Fibroblast of skin of scalp (primary cell): Measurements from ENCODE around the gene AIFM1.

Experiments used
- DNase-seq: peaks from one replicate; pipeline ENCODE4 v3.0.0-alpha.2; 2013

Gene AIFM1

DNA sequence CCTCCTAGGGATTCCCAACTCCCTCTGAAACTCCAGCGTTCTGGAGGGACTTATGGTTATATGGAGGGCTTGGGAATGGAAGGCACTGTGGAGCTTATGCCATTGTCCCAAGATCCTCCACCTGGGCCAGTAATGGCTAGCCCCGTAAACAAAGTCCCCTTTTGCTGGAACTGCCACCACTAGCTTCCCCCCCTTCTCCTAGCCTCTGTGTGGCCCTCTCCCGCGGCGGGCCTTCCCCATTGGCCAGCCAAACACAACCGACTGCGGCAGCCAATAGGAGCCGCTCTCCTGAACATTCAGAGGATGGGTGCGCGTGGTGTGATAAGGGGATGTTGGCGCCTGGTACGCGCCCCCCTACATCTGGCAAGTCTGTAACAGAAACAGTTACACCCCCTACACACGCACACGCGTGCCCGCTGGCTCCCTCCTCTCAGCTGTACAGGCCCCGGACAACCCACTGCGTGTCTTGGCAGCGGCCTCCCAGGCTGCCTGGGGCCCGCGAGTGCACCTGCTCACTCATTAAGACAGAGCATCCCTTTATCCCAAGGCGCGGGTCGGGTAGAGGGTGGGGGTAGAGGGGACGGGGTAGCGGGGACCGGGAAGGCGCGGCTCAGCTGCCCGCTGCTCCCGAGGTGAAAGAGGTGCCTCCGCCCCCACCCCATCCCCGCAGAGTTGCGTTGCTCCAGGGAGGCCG is 5.3 kb upstream of the AIFM1 start:
- peak; percentile 20 for DNase-seq

DNA sequence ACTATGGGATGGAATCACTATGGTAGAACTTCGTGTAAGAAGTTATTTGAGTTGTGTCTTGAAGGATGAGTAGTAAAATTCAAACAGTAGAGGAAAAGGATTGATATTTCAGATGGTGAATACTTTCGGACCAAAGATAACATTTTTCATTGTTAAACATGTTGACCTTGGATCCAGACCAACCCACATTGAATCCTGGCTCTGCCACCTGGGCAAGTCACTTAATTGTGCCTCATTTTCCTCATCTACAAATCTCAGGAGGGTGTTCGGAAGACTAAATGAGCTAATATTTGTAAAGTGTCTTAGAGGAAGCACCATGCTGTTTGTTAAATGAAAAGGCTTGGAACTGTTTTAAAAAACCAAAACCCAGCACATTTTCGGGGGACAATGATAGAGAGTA is 1.4 kb upstream of the AIFM1 start:
- no peak for DNase-seq

DNA sequence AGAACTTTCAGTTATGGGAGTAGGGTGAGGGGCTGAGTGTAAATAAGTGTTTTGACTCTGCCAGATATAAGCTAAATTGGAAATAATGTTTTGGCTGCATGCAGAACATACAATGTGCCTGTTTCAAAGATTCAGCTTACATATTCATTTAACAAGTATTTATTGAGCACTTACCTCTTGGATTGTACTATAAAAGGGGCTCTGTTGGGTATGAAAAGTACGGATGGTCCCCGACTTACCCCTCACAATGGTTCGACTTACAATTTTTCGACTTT is 799 bp upstream of the AIFM1 start:
- DNase-seq, result no peak

DNA sequence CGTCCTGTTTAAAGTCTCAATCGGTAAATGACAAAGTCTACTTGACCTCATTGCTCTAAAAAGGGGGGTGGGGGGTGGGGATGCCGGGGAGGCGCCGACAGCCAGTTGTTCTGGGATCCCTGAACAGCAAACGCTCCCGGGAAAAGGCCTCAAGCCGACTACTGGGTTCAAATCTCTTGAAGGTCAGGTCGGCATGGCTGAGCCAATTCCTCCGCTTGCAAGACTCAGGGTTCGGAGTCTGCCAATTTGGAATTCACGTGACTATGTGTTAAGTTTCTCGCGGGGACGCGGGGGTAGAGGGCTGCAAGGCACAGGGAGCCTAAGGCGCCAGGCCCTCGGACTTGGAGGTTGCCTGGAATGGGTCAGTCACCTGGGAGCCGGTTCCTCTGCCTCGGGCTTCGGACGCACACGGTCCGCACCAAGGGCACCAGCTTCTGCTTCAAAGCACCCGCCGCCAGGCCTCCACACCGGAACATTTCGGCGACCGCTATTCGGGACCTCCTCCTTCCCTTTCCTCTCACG is 399 bp downstream of the AIFM1 start:
- no peak for DNase-seq

DNA sequence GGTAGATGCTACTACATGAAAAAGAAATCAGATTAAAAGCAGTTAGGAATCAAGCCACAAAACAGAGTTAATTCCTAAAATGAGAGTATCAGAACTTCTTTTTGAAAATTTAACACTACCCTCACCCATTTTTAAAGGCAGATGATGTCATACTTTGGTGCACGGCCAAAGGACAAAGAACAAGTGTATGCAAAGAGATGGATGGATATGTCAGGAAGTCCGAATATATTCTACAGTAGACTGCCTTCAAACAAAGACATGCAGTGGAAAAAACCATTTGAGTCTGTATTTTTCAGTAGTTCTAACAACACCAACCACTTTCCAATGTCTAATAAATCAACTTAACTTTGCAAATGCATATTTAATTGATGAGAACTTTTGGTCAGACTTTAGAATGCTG is 2.2 kb downstream of the AIFM1 start:
- DNase-seq, result no peak

DNA sequence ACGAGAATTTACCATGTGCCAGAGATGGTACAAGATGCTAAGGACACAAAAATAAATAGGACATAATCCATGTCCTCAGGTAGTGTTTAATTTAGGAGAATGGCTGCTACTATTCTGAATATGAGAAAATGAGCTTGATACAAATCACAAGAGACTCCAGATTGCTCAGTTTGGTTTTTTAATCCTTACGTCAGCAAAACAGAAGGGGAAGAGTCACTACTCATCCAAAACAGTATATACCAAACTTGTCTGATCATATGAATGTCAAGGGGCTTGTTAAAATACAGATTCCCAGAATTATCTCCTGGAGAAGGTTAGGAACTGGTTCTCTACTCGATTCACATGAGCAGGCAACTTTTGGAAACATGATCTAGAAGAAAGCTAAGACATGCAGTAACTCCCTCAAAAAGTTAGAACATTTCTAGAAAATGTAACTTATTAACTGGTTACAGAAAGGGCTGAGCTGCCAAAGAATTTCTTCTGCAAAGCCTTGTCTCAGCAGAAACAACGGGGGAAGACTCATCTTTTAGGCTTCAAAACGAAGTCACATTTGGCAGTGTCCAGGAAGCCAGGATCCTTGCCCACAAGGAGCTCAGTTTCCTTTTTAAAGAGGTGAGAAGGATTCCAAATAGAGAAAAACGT is 3.4 kb downstream of the AIFM1 start:
- no peak for DNase-seq

DNA sequence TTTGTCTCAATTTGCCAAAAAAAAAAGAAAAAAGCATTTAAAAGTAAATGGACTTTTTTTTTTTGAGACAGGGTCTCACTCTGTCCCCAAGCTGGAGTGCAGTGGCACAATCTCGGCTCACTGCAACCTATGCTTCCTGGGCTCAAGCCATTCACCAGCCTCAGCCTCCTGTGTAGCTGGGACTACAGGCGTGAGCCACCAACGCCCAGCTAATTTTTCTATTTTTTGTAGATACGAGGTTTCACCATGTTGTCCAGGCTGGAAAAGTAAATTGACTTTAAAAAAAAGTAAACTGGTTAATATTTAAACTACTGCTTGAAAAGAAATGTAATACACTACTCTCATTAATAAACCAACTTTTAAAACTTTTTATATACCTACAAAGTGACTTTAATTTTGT is 5.9 kb downstream of the AIFM1 start:
- DNase-seq, result no peak

DNA sequence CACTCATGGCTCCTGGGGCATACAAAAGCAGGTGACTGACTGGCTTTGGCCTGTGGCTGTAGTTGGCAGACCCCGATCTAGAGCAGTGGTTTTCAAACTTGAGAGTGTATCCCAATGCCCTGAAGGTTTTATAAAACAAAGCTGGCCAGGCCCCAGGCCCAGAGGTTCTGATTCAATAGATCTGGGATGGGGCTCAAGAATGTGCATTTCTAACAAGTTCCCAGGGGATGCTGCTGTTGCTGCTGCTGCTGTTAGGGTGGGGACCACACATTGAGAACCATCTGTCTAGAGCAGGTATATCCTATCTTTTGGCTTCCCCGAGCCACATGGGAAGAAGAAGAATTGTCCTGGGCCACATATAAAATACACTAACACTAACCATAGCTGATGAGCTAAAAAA is 7.3 kb downstream of the AIFM1 start:
- DNase-seq, result no peak

DNA sequence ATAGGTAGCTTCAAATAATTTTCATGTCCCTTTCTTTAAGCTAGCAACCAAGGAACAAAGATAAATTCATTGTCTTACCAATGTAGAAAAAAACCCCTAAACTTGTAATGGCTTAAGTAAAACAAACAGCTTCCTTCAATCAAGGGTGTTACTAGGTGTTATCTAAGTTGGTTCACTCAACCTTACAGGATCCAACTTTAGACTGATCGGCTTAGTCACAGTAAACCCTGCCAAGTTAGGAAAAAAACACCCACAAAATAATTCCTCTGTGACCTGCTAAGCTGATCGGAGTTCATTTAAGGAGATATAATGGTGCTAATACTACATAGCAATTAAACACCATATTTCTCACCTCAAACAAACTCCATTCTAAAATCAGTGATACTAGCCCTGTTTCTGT is 10.1 kb downstream of the AIFM1 start:
- DNase-seq, result no peak

DNA sequence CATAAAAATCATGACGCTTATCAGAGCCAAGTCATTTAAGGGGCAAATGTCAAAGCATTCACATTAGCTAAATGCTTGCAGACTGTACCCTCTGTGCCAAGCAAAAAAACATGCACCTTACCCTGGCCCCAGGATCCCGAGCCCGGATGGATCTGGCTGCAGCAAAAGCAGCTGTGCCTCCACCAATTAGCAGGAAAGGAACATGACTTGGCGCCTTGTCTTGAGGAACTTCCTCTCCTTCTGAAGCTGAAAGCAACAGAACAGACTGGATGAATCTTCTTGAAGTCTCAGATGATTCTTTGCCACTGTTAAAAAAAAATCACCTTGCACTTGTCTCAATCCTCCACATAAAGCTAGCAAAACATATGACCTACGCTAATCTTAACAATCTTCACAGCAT is 18.0 kb downstream of the AIFM1 start:
- no peak for DNase-seq

DNA sequence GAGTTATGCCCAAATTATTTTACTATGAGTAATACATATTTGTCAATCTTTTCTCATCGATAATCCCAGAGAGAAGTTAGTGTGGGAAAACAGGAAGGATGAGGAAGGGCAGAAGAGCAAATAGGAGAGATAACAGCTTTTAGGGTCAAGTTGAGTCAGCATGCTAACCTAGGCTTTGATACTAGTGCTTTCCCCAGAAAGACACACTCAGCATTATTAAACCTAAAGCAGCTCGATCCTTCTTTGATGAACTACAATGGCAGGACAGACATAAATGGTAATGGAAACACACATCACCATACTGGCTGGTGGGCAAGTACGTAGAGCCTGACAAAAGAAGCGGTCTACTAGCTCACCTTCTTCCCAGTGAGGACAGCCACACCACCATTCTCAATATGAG is 20.5 kb downstream of the AIFM1 start:
- DNase-seq, result no peak

DNA sequence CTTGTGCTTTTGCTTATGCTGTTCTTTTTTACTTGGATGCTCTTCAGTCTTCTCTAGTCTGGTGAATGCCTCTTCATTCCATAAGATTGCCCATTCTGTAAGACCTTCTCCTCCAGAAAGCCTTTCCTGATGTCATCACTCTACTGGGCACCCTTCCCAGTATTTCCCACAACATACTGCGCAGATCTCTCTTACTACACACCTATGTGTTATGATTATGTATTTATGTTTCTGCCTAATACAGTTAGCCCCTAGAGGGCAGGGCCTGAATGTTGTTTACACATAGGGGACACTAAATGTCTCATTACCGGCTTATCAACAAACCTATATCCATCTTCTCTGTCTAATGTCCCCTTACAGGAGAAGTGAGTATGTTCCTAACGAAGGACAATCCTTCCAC is 21.1 kb downstream of the AIFM1 start:
- no peak for DNase-seq

DNA sequence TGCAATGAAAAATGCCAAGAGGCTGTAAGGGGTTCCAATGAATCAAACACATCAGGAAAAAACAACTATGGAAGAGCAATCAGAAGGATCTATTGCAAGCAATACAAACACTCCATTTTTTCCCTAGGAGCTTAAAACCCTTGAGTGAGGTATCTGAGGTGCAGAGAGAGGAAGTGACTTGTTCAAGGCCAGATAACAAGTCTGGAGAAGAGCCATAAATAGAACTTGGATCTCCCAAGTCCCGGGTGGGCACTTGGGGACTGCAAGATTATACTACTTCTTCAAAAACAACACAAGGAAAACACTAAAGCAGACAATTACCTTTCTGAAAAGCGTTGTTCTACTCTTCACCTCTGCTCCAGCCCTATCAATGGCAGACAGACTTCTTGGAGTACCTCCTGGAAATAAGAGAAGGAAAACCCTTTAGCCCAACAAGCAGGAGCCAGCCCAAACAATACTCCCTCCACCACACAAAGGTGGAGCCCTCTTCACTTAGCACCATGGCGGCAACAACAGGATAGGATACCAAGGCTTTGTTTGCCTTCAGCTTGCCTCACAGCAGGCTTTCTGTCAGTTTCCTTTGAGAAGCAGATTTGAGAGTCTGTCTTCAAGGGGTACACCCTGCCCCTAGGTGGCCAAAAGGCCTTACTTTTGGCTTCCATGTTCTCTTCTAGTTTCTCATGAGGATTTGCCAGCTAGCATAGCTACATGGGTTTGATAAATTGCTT is 26.0 kb downstream of the AIFM1 start:
- no peak for DNase-seq

DNA sequence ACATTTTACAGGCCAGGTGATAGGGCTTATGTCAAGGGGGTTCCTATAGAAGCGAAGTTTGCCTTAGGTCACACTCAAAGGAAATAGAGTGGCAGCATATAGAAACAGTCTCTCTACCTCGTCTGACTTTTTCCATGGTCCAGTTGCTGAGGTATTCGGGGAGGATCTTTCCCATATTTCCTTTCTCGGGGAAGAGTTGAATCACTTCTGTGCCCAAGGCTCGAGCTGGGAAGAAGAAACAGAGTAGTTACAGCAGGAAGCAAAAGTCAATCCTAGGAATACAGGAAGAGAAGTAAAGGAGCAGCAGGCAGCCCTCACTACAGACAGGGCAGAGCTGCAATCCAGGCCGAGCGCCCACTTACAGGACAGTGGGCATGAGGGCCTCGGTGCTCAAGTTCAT is 28.7 kb downstream of the AIFM1 start:
- DNase-seq, result no peak

DNA sequence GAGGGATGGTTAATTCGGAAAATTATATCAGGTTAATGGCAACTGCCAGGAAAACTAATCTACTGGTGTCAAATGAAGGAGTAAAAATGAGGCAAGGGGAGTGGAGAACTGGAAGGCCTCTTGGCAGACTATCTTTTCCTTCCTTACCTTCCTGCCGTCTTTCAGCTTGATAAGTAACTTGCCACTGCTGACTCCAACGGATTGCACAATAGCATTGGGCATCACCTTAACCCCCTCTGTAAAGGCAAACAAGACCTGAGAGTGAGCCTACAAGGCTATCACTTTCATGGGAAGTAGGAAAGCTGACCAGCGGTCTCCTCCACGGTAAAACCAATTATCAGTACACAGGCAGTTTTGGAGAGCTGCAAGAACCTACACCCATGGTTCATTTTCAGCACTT is 29.1 kb downstream of the AIFM1 start:
- no peak for DNase-seq

DNA sequence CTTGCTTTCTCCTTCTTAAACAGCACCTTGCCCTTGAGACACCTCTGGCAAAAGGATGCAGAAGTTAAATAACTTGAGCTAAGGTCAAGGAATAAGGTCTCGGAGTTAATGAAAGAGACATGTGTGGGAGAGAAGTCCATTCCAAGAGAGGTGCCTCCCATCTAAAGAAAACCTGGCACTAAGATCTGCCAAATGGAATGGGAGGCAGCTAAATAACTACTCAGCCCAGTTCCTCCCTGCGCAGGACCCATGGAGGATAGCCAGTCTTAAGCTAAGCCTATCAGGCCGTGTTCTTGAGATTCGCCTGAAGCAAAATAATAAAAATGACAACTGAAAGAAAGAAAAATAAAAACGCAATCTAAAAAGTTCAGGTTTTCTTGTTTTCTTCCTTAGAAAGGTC is 34.7 kb downstream of the AIFM1 start:
- DNase-seq, result no peak

DNA sequence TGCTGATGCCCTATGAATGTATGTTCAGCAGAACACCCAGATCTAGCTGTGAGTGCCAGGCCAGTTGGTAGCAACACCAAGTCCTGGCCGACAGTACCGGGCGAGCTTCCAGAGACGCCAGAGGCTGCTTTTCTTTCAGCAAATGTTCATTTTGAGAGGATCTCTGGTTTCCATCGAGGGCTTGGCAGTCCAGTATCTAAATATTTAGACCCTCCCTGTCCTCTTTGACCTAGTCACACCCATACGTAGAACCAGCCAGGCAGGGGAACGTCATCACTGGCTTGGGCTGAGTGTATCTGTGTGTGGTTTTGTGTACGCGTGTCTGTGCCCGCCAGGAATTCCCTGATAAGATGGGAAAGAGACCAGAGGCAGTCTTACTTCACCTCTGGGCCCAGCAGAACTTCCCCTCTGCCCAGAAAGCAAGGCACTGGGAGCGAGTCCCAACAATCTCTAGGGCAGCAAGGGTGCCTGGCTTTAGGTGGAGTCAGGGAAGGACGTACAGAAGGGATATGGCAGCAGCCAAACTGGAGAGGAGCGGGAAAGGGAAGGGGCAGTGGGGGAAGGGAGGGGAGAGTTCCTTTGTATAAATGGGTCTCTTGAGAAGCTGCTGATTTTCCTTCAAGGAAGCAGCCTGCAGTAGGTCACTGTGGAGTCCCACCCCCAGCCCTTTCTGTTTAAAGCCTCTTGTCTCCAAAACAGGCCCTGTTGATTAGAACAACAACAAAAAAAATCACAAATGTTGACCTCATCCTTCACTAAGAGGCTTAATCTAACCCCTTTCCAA is 40.4 kb downstream of the AIFM1 start:
- no peak for DNase-seq

DNA sequence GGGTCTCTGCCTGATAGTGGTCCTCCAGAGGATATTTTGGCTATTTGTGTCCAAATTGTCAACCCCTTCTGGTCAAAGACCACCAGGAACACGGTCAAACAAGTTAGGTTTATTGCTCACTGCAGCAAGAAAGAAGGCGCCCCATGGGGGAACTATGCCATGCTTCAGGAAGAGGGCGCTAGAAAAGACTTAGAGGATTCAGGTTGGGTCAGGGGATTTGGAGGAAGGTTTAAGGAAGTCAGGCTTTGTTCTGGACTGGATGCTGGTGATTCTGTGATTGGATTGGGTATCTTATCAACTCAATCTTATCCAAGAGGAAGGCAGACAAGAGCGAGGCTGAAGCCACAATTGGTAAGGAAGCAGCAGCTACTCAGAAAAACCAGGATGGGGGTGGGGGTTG is 41.1 kb downstream of the AIFM1 start:
- no peak for DNase-seq

DNA sequence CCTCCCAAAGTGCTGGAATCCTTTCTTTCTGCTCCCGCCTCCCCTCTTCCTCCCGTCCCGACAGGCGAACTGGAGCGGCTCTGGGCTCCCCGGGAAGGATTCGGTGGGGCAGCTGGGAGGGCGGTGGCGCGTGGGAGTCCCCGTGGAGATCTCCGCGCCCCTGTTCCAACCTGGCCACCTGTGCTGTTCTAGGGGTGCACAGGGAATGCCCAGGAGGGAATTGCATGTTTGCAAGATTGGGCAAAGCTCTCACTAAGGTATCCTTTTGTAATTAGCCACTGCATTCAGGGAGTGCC is 44.2 kb downstream of the AIFM1 start:
- DNase-seq, result no peak

DNA sequence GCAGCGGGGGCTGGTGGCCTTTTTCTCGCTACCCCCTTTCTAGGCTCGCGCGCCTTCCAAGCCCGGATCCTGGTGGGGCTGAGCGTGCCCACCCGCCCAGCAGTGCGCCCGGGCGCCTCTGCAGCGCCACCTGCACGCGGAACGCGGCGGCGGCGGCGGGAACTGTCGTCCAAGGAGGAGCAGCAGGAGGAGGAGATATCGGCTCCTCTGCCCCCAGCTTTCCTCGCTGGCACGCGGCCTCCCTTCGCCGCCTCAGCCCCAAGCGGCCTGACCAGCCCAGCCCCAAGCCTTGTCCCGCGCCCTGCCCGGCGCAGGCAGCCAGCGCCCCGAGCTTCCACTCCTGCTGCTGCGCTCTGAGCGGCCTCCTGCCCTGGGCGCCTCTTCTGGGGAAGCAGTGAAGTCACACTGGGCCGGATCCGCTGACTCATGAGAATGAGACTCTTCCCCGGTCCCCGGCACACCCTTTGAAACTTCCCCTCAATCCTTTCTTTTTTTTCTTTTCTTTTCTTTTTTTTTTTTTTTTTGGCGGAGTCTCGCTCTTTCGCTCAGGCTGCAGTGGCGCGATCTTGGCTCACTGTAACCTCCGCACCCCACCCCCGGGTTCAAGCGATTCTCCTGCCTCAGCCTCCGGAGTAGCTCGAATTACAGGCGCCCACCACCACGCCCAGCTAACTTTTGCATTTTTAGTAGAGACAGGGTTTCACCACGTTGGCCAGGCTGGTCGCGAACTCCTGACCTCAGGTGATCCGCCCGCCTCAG is 44.7 kb downstream of the AIFM1 start:
- DNase-seq, result peak; percentile 85

DNA sequence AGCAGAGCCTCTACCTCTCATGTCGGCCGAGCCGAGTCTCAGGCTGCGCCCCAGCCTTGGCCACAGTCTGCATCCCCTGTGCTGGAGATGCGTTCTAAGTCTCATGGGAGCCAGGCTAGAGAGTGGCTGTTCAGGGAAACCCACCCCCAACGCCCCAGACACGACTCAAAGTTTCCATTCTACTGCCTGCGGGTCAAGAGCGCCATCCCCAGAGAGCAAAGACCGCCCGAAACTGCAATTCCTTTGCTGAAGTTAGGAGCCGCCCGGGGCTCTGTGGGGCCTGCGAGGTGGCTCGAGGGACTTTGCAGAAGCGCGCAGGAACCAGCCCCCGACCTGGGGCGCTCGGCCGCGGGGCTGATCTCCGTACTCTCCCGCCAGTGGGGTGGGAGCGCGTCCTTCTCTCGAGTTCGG is 45.3 kb downstream of the AIFM1 start:
- DNase-seq, result peak; percentile 35

DNA sequence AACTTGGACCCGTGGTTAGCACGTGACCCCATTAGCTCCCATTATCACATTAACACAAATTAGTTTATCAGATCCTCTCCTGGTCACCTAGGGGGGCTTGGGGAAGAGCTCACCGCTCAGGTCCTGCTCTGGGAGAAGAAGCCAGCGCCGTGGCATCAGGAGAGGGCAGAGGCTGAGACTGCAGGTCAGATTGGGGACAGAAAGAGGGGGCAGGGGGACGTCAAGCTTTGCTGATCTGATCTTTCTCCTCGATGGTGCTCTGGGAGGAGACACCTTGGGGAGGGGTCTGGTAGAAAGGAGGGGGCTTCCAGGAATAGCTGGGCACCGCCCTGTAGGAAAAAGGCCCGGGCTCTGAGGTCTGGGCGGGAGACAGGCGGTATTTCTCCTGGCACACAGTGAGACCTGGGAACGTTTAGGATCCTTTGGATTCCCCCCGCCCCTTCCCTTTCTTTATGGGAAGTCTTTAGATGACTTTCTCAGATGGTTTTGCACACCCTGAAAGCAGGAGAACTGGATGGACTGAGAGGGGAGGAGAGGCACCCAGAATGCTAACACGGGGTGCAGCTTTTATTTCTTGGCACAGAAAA is 46.2 kb downstream of the AIFM1 start:
- no peak for DNase-seq
